Limb (tissue), 2 donors: ENCODE measurements around the gene VEPH1.

ENCODE experiments used
- DNase-seq, 2 donors: peaks; one replicate each; pipeline ENCODE4 v3.0.0-alpha.2; 2016; ENCODE audit errors: extremely low spot score in 2 of 2

The VEPH1 gene

DNA sequence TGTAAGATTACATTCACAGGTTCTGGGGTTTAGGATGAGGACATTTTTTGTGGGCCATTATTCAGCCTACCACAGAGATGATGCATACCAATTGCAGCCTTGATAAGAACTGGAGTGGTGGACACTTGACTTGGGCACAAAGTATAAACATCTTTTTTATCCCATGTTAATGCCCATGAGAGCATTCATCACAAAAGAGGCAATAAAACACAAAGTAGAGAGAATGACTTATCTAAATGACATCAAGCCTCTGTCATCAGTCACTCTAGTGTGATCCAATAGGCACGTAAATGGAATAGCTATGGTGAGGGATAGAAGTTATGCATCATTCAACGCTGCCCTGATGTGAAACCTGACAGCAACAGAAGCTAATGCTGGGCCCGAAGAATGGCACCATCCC, 25.8 kb downstream of the VEPH1 start:
- DNase-seq: no peak

- no peak for DNase-seq
These were observed 27.2 kb downstream of the VEPH1 start for GRCh38 chr3:157475921-157476414.

- DNase-seq: no peak
These were observed 30.6 kb downstream of the VEPH1 start for GRCh38 chr3:157472648-157473047.

GRCh38 chr3:157471064-157471463, 32.2 kb downstream of the VEPH1 start:
- DNase-seq: no peak

GRCh38 chr3:157469561-157470294, 33.5 kb downstream of the VEPH1 start:
- DNase-seq: no peak

- DNase-seq: no peak
These were observed 36.0 kb downstream of the VEPH1 start for GRCh38 chr3:157467200-157467599.

DNA sequence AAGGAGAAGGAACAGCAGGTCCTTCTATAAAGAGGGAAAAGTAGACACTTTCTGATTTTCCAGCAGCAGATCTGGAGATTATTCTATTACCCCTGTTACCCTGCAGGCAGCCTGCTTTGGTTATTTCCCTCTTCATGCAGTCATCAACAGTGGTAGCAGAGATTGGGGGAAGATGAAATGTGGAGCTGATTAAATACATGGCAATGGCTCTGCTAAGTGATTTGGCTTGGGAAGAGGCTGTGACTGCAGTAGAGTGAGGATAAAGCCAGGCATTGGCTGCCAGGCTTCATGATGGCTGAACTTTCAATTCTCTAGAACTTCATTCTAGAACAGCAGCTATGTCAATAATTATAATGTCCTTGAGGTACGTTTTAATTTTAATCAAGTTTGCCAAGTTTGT, 37.5 kb downstream of the VEPH1 start:
- DNase-seq: no peak

DNA sequence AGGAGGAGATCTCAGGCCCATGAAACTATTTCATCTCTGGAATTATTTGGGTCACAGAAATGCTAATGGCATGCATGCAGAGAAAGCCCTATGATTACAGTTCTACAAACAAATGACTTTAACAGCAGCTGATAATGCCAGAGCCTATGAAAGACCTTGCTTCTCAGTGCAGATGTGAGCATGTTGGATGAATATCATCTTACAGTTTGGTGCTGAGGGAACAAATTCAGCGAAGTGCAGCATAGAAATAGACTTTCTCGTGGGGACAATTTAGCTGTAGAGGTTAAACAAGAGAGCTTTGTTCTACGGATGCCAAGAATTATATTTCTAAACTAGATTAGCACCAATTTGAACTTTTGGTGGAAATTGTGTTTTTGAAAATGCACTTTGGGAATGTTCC, 38.9 kb downstream of the VEPH1 start:
- DNase-seq: peak in 1 of 2 donors; percentile 38

DNA sequence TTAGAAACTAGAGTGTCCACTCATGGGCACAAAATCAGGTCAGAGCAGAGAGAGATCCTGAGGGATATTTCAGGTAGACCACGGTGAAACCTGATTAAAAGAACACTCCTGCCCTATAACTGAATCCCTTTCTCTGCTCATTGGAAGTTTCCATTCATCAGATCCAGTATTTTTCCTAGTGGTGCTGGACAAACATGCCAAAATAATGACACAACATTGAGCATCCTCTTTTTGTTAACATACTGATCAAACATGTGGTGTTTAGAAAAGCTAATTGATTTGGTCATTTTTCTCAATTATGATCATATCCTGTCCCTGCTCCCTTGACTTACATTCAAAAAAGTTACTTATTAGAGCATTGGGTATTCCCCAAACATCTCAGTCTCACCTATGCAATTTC, 39.4 kb downstream of the VEPH1 start:
- DNase-seq: no peak

DNA sequence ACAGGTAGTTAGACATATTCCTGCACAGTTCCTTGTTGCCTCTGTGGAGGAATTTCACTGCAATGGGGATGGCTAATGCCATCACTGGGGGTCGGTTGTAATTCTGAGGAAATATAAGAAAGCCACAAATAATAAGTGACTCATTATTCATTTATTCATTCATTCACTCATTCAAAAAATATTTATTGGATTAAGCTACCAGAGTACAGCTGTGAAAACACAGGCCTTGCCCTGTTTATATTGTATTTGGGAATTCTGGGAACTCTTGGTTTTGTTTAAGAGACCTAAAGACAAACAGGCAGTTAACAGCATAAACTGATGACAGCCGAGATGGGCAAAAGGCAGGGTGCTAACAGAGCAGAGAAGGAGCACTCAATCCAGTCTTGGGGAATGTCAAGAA, 43.0 kb downstream of the VEPH1 start:
- DNase-seq: no peak

- no peak for DNase-seq
These were observed 43.5 kb downstream of the VEPH1 start for GRCh38 chr3:157459706-157460105.

DNA sequence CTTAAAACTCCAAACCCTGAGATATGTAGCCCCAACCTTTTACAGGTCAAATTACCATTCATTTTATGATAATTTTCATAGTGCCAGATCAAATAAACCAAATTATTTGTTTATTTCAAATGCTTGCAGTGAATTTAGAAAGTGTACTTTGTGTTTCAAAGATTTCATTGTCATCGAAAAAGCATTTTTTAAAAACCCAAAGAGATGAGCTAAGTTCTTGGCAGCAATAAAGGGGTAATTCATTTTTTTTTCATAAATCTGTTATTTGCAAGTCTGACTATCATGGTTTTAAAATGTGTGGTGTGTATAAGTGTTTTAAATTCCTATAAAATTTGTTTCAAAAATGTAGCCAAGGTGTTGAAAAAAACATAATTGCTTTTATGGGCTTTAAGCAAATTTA, 49.4 kb downstream of the VEPH1 start:
- DNase-seq: no peak

- no peak for DNase-seq
These were observed 51.1 kb downstream of the VEPH1 start for GRCh38 chr3:157452097-157452496.

- no peak for DNase-seq
These were observed 56.1 kb downstream of the VEPH1 start for GRCh38 chr3:157447026-157447694.

DNA sequence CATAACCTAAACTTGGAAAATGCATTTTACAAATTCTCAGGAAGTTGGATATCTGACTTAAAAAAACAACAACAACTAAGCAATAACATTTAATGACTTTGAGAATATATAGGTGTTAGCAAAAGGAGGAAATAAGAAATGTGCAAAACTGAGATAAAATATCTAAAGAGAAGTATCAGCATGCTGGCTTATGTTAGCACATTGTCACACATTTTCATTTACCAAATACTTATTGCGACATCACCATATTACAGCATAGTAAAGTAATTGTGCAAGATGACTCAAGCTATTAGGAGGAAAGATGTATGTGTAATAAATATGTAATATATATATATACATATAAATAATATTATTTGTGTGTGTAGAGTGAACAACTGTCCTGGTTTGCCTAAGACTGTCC, 57.4 kb downstream of the VEPH1 start:
- no peak for DNase-seq

- DNase-seq: no peak
These were observed 58.4 kb downstream of the VEPH1 start for GRCh38 chr3:157444797-157445184.

DNA sequence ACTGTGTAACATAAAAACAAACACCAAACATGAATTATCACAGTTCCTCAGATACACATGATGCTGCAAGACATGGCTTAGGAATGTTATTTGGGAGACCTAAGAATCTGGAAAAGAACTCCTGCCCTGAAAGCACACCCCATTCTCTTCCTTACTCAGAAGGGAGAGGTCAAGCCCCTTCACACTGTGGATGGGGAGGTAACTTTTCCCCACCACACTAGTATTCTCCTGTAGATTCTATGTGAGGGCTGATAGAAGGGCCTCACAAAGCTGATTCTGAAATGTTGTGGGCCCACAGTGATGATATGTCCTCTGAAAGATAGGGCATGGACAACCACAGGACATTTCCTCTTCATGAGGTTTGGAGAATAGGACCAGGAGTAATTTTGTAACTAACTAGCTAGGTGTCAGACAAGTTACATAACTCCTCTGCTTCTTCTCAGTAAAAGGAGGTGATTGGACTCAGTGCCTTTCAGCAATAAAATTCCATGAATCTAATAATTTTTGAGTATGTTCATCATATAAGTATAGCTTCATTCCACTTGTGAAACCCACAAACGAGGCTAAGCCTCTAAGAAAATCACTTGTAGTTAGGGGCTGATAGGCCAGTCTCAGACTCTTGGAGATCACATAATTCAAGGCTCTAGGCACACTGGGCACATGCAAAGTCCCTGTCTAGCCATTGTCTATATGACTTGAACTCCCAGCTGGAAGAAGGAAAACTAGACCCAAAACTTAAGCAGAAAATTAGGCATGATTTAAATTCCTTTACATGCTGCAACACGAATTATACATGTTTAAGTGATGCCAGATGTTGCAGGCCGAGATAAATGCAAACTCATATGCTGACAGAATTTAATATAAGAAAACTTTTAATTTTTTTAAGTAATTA, 59.1 kb downstream of the VEPH1 start:
- no peak for DNase-seq

GRCh38 chr3:157442729-157443128, 60.5 kb downstream of the VEPH1 start:
- no peak for DNase-seq

DNA sequence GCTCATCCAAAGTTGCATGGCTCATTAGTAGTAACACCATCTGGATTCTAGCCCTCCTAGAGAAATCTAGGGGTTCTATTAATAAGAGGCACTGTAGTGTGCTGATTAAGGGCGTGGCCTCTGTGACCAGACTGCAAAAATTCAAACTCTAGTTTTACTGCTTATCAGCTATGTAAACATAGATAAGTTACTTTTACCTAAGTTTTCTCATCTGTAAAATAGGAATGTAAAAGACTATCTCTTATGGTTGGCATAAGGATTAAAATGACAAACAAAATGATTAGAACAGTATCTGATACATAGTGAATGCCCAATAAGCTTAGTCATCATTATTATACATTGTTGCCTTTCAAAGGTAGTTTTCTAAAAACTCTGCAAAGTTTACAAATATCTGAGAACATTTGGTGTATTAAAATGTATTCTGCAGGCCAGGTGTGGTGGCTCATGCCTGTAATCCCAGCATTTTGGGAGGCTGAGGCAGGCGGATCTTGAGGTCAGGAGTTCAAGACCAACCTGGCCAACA, 62.1 kb downstream of the VEPH1 start:
- no peak for DNase-seq

DNA sequence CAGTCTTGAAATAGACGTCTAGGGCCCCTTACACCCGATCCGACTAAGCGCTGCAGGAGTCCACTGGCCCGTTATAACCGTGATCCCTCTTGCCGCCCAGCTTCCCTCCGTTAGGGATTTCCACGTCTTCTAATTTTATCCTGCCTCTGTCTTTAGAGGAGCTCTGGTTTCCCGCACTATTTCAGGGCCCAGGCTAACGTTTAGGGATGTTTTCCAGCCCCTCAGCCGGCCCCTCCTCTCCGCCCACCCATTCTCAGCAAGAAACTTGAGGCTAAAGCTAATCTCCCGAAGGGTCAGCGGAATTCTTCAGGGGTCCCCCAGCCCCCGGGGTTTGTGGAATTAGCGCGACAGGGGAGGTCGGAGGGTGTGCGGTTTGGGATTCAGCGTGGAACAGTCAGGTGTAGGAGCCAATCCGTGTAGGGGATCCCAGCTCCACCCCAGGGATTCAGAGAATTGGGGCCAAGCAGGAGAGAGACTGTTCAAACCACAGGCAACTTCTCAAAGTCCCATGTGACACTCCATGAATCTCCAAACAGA, 65.0 kb downstream of the VEPH1 start:
- no peak for DNase-seq

DNA sequence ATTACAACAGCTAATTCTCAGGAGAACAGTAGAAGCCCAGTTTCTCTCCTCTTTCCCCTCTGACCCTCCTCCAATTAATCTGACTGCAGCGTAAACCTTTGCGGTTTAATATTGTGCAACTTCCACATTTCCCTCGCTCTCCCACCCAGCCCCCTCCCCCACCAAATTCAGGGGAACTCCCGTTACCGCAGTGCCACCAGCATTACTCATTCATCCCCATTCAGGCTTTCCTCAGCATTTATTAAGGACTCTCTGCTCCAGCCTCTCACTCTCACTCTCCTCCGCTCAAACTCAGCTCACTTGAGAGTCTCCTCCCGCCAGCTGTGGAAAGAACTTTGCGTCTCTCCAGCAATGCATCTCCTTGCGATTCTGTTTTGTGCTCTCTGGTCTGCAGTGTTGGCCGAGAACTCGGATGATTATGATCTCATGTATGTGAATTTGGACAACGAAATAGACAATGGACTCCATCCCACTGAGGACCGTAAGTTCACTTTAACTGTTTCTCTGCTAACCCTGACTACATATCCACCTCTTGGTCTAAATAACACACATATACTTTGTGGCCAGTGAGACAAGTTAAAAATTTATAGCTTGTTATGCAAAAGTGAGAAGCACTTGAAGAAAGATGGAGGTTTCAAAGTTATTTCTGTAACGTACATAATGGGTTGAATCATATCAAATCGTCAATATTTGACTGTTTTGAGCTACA, 66.5 kb downstream of the VEPH1 start, which contains the start of gene PTX3:
PTX3 (plus strand) TSS at position 268 of the 709 bp plus-strand sequence; CDS start at position 352, 84 bp downstream.
- peak; percentile 74 to 75 for DNase-seq
